Sigmoid colon (tissue), 7 donors: ENCODE results near the gene STIP1. TPM values are rescaled to one million over a fixed set of nuclear protein-coding genes. Genes with fewer than 3 reads are reported as not detected.

Source experiments
- DNase-seq: peaks from one replicate; pipeline ENCODE4 v3.0.0-alpha.2; 2019
- H3K27ac ChIP-seq, 4 donors: fragments of 200-600 bp; sonication (generic); one replicate each; pipeline ENCODE4 v1.5.1; 2016 to 2019; ENCODE audit warnings: mild to moderate bottlenecking in 1 of 4
- H3K27me3 ChIP-seq, 3 donors: fragments of 200-600 bp; sonication (generic); one replicate each; pipeline ENCODE4 v1.5.1; 2019; ENCODE audit warnings: mild to moderate bottlenecking in 1 of 3
- H3K36me3 ChIP-seq, 4 donors: fragments of 200-600 bp; sonication (generic); one replicate each; pipeline ENCODE4 v1.5.1; 2016 to 2019
- H3K4me1 ChIP-seq, 4 donors: fragments of 200-600 bp; sonication (generic); one replicate each; pipeline ENCODE4 v1.5.1; 2017 to 2019
- H3K4me3 ChIP-seq, 4 donors: fragments of 200-600 bp; sonication (generic); one replicate each; pipeline ENCODE4 v1.5.1; 2017 to 2019; ENCODE audit warnings: mild to moderate bottlenecking in 2 of 4, moderate library complexity in 1 of 4
- H3K9me3 ChIP-seq, 4 donors: fragments of 200-600 bp in 3 of 4; sonication (generic) in 3 of 4; one replicate each; pipeline versions ENCODE4 v1.5.1 to v1.6.1; 2013 to 2019
- CTCF ChIP-seq, 4 experiments: fragments of 450-650 bp in 3 of 4; fragments of 200-600 bp in 1 of 4; IDR thresholded peaks; one replicate each; pipeline ENCODE4 v1.5.1; 2016 to 2019; ENCODE audit warnings: antibody characterized with exemption in 4 of 4, mild to moderate bottlenecking in 3 of 4, moderate library complexity in 2 of 4
- EP300 ChIP-seq, 4 donors: sonication (generic); formaldehyde crosslinking; IDR thresholded peaks; one replicate each; pipeline ENCODE4 v1.6.1; 2017; ENCODE audit warnings: antibody characterized with exemption in 4 of 4
- POLR2A ChIP-seq, 2 donors: fragments of 450-650 bp; IDR thresholded peaks; one replicate each; pipeline ENCODE4 v1.6.1; 2016; ENCODE audit warnings: antibody characterized with exemption in 2 of 2, mild to moderate bottlenecking in 2 of 2, moderate library complexity in 2 of 2
- POLR2AphosphoS5 ChIP-seq, 4 donors: sonication (generic); formaldehyde crosslinking; IDR thresholded peaks; one replicate each; pipeline ENCODE4 v1.6.1; 2017; ENCODE audit warnings: antibody characterized with exemption in 4 of 4
- WGBS, 2 donors: extraction: QIAGEN DNeasy Blood & Tissue Kit; methylation state at CpG; one replicate each; pipeline ENCODE4 v1.1.7; 2013; 5-methylcytosine and 5-hydroxymethylcytosine counted together
- intact Hi-C: fragments of 100-400 bp; cut with DNase I; formaldehyde crosslinking; loops from one replicate; pipeline ENCODE4 v1.15.1; 2023
- polyA plus RNA-seq, 3 donors: library from polyadenylated mRNA; stranded (reverse); fragments of 200-250 nt; gene quantifications; one replicate each; pipeline ENCODE4 v1.2.3, GENCODE V29; 2013
- total RNA-seq, 4 donors: library from RNA; depleted of rRNA; stranded (reverse); fragments of >200 nt; gene quantifications; one replicate each; pipeline ENCODE4 v1.1.0, GENCODE V29; 2016
- donor health status: healthy with polysubstance abuse.
- donor health status: Bipolar disorder and iron deficiency.
- donor health status: healthy.

Gene STIP1
- total and polyA plus RNA-seq, 7 donors: 38.4 to 90.3 (median 74.9) TPM

GRCh38 chr11:64237484-64237951 is 51.5 kb downstream of the STIP1 start:
- TF ChIP-seq CTCF (IDR thresholded peaks at IDR 0.05) (no peak), EP300 (IDR thresholded peaks at IDR 0.05) (no peak), POLR2AphosphoS5 (IDR thresholded peaks at IDR 0.05) (no peak), POLR2A (IDR thresholded peaks at IDR 0.05) (peak in 1 of 2 donors; percentile 10)
- intact Hi-C loops: no loop called here
- Histone ChIP-seq H3K27ac (no peak overlapping the region), H3K4me3 (no peak overlapping the region), H3K4me1 (peaks cover 0 to 47% (median 41%) of the 10 kb centered on the region in 4 donors), H3K36me3 (peaks cover 0 to 31% (median 2%) of the 10 kb centered on the region in 4 donors), H3K27me3 (no peaks in the 10 kb centered on the region), H3K9me3 (no peaks in the 10 kb centered on the region)
- WGBS, 2 donors: 22 to 66% methylated on average over 12 of the region's 12 CpGs
- DNase-seq: no peak

GRCh38 chr11:64238076-64238475 is 52.1 kb downstream of the STIP1 start:
- H3K9me3 ChIP-seq: no peaks in the 10 kb centered on the region
- intact Hi-C loops: no loop called here
- no peak overlapping the region for H3K27ac ChIP-seq
- H3K4me1 ChIP-seq: peaks cover 0 to 50% (median 45%) of the 10 kb centered on the region in 4 donors
- no peak for TF ChIP-seq CTCF (IDR thresholded peaks at IDR 0.05)
- TF ChIP-seq POLR2AphosphoS5 (IDR thresholded peaks at IDR 0.05): no peak
- no peak for TF ChIP-seq EP300 (IDR thresholded peaks at IDR 0.05)
- no peak for TF ChIP-seq POLR2A (IDR thresholded peaks at IDR 0.05)
- no peak overlapping the region for H3K4me3 ChIP-seq
- WGBS, 2 donors: 36 to 80% methylated on average over 9 of the region's 9 CpGs
- H3K36me3 ChIP-seq: peaks cover 0 to 32% (median 2%) of the 10 kb centered on the region in 4 donors
- DNase-seq: no peak
- H3K27me3 ChIP-seq: no peaks in the 10 kb centered on the region

GRCh38 chr11:64238999-64239398 is 53.0 kb downstream of the STIP1 start:
- intact Hi-C loops: no loop called here
- TF ChIP-seq POLR2A (IDR thresholded peaks at IDR 0.05): no peak
- TF ChIP-seq CTCF (IDR thresholded peaks at IDR 0.05): no peak
- no peak for TF ChIP-seq POLR2AphosphoS5 (IDR thresholded peaks at IDR 0.05)
- TF ChIP-seq EP300 (IDR thresholded peaks at IDR 0.05): no peak
- Histone ChIP-seq H3K4me3 (no peak overlapping the region), H3K9me3 (no peaks in the 10 kb centered on the region), H3K36me3 (peaks cover 0 to 40% (median 4%) of the 10 kb centered on the region in 4 donors), H3K4me1 (peaks cover 0 to 49% (median 38%) of the 10 kb centered on the region in 4 donors), H3K27ac (peak overlapping the region in 3 of 4 donors; percentile 96 to 99 (median 99)), H3K27me3 (no peaks in the 10 kb centered on the region)
- DNase-seq: no peak
- WGBS, 2 donors: 81 to 83% methylated on average over 5 of the region's 5 CpGs

GRCh38 chr11:64239662-64240434 is 53.9 kb downstream of the STIP1 start:
- TF ChIP-seq POLR2A (IDR thresholded peaks at IDR 0.05): no peak
- TF ChIP-seq EP300 (IDR thresholded peaks at IDR 0.05): no peak
- TF ChIP-seq POLR2AphosphoS5 (IDR thresholded peaks at IDR 0.05): no peak
- no peak for TF ChIP-seq CTCF (IDR thresholded peaks at IDR 0.05)
- peak overlapping the region; percentile 93 to 99 (median 98) for H3K27ac ChIP-seq
- H3K4me3 ChIP-seq: peak overlapping the region; percentile 62 to 97 (median 89)
- H3K9me3 ChIP-seq: no peaks in the 10 kb centered on the region
- intact Hi-C loops: no loop called here
- H3K36me3 ChIP-seq: peaks cover 0 to 40% (median 5%) of the 10 kb centered on the region in 4 donors
- 48 to 64% methylated on average over 11 of the region's 11 CpGs for WGBS, 2 donors
- no peak for DNase-seq
- no peaks in the 10 kb centered on the region for H3K27me3 ChIP-seq
- peaks cover 0 to 53% (median 38%) of the 10 kb centered on the region in 4 donors for H3K4me1 ChIP-seq
